KOPT-K1 (cell line): Measurements from ENCODE around the gene ITPR2.

Experiments used
- H3K27ac ChIP-seq: fragments of 200-600 bp; sonication (generic); 2 replicates; pipeline ENCODE4 v1.5.1; 2016; ENCODE audit warnings: antibody characterized with exemption, mild to moderate bottlenecking, low read depth, low read length; ENCODE audit not compliant: poor library complexity, severe bottlenecking
- H3K36me3 ChIP-seq: fragments of 200-600 bp; sonication (generic); 2 replicates; pipeline ENCODE4 v1.5.1; 2017; ENCODE audit warnings: antibody characterized with exemption, mild to moderate bottlenecking, low read length, moderate library complexity; ENCODE audit not compliant: insufficient read depth
- H3K9me3 ChIP-seq: fragments of 200-600 bp; sonication (generic); 2 replicates; pipeline ENCODE4 v1.5.1; 2017; ENCODE audit warnings: antibody characterized with exemption, low read length, mild to moderate bottlenecking; ENCODE audit not compliant: insufficient read depth, poor library complexity, severe bottlenecking

The ITPR2 gene

DNA sequence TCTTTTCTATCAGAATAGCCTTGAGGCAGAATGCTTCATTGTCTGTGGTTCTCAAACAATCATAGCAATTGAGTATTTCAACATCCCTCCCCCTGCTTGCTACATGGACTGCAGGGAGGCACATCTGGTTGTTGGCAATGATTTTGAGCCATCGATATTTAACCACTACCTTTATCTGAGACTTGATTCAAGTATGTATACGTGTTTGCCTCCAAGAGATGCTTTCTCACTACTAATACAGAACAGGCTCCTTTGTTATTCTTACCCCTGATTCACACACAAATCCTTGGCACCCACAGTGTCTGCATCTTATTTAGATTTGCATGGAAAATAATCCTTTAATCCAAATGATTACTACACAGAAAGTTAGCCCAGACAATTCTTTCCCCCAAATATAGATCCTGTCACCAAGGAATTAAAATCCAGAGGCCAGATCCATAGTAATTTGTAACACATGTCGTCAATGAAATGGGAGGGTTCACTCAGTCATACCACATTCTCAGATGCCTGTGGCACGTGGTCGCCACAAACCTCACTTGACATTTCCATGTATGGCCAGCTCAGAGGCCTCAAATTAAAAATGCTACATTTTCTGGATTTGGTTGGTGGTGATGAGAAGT, 199.3 kb downstream of the ITPR2 start:
- Histone ChIP-seq H3K9me3 (no peaks in the 10 kb centered on the region), H3K27ac (no peak overlapping the region), H3K36me3 (no peaks in the 10 kb centered on the region)

DNA sequence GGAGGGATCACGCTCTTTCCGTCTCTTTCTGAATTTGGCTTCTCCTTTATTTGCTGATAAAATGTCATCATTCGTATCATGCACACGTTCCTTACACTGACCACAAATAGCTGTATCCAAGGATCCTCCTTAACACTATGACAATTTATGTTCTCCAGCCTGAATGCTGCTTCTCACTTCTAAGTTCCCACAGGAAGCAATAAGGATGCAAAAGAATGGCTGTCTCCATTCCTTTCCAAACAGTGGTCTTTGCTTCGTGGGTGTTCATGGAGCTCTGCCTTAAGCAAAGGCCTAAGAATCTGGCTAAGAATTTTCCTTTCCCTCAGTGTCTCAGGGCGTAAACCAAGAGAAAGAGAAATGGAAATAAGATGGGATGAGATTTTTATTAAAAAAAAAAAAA, 200.2 kb downstream of the ITPR2 start:
- no peak overlapping the region for H3K27ac ChIP-seq
- no peaks in the 10 kb centered on the region for H3K9me3 ChIP-seq
- H3K36me3 ChIP-seq = no peaks in the 10 kb centered on the region

DNA sequence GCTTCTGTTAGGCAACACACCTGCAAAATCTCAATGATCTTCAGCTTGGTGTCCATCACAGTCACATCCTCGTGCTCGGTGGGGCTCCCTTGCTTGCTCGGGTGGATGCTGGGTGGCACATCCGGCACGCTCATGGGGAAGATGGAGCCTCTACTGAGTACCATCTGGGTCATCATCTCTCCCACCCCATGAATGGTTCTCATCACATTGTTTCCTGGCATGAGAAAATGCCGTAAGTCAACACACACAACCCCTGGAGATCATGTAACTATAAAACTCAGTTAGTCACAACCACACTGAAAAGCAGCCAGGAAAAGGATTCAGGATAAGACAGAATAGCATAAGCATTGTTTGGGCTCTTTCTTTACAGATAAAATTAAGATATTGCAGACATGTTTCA, 201.1 kb downstream of the ITPR2 start:
- no peaks in the 10 kb centered on the region for H3K9me3 ChIP-seq
- 0 out of 2 replicates have a peak, but pooled peaks cover 6% of the 10 kb centered on the region for H3K36me3 ChIP-seq
- H3K27ac ChIP-seq = no peak overlapping the region

DNA sequence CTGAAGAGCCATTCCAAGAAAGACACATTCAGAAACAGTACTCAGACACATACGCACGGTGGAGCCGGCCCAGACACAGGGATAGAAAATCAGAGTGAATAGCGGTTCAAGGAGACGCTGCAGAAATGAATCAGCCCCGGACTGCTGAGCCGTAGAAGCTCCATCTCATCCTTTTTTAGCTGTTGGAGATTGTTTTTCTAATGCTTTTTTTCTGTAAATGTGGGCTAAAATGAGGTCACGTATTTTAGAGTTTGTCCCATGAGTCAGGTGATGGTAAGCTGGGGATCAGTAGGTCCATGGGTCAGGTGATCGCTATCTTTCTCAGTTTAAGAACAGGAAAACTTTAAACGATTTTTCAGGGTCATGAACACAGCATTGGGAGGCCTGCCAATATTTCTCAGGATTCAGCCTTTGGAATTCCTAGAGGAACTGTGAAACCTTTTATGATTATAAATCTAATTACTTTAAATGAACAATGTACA, 202.4 kb downstream of the ITPR2 start:
- 0 out of 2 replicates have a peak, but pooled peaks cover 16% of the 10 kb centered on the region for H3K36me3 ChIP-seq
- H3K9me3 ChIP-seq = no peaks in the 10 kb centered on the region
- H3K27ac ChIP-seq = no peak overlapping the region

DNA sequence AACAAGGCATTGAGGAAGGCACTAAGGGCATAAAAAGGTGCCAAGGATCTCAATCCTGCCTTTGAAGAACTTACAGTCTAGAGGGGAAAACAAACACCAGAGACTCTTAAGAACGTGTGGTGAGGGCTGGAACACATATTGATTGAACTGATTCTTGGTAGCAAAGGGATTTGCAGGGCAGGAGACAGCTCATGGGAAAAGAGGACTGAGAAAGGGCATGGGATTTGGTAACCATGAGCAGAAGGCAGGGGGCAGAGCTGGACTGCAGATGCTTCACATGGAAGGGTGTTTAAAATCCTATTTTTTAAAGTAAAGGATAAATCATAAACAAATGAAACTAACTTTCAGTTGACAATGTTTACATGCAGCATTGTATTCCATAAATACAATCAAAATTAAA, 203.1 kb downstream of the ITPR2 start:
- no peaks in the 10 kb centered on the region for H3K9me3 ChIP-seq
- no peak overlapping the region for H3K27ac ChIP-seq
- H3K36me3 ChIP-seq = 0 out of 2 replicates have a peak, but pooled peaks cover 16% of the 10 kb centered on the region

DNA sequence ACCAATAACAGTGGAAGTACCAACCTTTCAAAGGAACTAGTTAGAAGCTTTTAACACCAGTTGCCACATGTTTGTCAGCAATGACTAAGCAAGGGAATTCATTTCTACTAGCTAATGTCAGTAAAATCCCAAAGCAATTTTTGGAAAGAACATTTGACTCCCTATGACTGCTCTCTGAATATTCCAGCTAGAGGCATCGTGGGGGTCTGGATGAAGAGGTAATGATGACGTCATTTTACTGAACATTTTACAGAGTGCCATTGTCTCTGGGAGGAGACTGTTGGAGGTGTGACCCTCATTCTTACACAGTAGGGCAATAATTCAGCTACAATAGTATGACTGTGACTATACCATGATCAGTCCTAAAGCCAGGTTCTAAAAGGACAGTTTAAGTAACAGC, 204.8 kb downstream of the ITPR2 start:
- 0 out of 2 replicates have a peak, but pooled peaks cover 16% of the 10 kb centered on the region for H3K36me3 ChIP-seq
- H3K9me3 ChIP-seq = no peaks in the 10 kb centered on the region
- no peak overlapping the region for H3K27ac ChIP-seq

DNA sequence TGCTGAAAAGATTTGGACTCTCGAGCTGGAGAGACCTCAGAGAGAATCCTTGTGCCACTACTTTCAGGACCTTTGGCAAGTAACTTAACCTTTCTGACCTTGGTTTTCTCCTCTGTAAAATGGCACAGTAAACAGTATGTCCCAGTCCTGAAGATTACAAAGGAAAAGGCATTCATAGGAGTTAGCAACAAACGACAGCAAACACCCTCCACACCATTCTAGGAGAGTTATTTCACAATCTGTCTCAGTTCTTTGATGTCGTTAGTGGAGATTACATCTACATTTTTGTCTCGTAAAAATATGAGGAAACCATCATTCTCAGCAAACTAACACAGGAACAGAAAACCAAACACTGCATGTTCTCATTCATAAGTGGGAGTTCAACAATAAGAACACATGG, 205.7 kb downstream of the ITPR2 start:
- Histone ChIP-seq H3K9me3 (no peaks in the 10 kb centered on the region), H3K27ac (no peak overlapping the region), H3K36me3 (peaks cover 19% of the 10 kb centered on the region)

DNA sequence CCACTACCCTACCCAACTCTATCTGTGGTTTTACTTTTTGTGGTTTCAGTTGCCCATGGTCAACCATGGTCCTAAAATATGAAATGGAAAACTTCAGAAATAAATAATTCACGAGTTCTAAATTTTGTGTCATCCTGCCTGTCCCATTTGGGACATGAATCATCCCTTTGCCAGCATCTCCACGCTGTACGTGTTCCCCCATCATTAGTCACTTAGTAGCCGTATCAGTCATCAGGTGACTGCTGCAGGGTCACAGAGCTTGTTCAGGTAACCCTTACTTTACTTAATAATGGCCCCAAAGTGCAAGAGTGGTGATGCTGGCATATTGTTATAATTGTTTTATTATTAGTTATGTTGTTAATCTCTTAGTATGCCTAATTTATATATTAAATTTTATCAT, 209.9 kb downstream of the ITPR2 start:
- H3K27ac ChIP-seq = no peak overlapping the region
- H3K36me3 ChIP-seq = peaks cover 51% of the 10 kb centered on the region
- H3K9me3 ChIP-seq = no peaks in the 10 kb centered on the region

DNA sequence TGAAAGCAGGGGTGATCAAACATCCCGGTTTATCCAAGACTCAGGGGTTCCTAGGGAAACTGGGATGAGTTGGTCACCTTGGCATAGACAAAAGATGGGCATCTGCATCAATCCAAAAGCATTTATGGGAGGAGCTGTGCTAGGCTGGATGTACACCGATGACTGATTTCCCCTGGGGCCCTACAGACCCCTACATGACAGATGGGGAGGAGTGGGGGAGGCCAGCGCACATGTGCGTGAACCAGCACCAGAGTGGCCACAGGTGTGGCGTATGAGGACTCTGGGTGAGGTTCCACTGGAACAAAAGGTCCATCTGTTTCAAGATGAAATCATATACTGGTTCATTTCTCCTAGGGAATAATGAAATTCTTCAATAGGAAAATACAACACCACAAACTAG, 210.4 kb downstream of the ITPR2 start:
- Histone ChIP-seq H3K9me3 (no peaks in the 10 kb centered on the region), H3K27ac (no peak overlapping the region), H3K36me3 (peaks cover 52% of the 10 kb centered on the region)

DNA sequence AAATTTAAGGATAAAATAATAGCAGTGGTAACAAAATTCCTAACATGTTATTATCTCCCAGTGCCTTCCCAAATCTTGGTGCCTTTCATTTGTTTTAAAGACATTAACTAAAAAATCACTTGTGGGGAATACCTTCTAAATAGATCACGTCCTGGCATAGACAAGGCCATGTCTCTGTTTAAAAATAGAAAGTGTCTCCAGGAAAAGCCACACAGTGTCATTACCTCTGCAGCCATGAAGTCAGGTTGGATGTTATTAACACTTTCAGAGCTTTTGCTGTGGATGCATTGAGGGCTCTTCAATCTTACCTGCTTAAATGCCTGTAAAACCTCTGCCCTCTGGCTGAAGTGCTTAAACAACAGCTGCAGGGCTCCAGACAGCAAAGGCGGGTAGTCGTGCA, 211.1 kb downstream of the ITPR2 start:
- H3K36me3 ChIP-seq = peaks cover 46% of the 10 kb centered on the region

DNA sequence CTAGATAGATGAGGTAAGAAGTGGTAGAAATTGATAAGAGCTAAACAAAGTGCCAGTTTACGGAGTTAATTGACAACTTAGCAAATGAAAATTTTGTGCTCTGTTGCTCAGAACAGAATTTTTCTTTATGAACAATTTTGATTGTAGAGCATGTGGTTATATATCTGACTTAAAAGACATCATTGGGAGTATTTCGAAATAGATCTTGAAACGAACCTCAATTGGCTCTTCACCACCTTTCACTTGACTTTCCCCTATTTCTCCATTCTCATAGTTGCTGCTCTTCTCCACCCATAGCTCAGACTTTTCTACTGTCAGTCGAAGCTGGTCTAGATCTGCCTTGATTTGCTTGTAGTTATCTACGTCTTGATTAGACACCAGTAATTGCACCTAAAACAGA, 212.1 kb downstream of the ITPR2 start:
- peaks cover 38% of the 10 kb centered on the region for H3K36me3 ChIP-seq
- no peak overlapping the region for H3K27ac ChIP-seq
- no peaks in the 10 kb centered on the region for H3K9me3 ChIP-seq

More for the DNA sequence above, 211.1 kb downstream of the ITPR2 start:
- Histone ChIP-seq H3K9me3 (no peaks in the 10 kb centered on the region), H3K27ac (no peak overlapping the region)

DNA sequence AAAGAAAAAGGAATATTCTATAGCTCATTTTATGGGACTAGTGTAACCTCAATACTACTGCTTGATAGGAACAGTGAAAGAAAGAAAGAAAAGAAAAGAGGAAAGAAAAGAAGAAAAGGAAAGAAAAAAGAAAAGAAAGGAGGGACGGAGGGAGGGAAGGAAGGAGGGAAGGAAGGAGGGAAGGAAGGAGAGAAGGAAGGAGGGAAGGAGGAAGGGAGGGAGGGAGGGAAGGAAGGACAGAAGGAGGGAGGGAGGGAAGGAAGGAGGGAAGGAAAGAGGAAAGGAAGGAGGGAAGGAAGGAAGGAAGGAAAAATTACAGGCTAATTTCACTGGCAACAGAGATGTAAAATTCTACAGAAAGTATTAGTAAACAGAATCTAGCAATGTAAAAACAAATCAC, 215.5 kb downstream of the ITPR2 start:
- Histone ChIP-seq H3K27ac (no peak overlapping the region), H3K36me3 (peaks cover 34% of the 10 kb centered on the region), H3K9me3 (no peaks in the 10 kb centered on the region)

DNA sequence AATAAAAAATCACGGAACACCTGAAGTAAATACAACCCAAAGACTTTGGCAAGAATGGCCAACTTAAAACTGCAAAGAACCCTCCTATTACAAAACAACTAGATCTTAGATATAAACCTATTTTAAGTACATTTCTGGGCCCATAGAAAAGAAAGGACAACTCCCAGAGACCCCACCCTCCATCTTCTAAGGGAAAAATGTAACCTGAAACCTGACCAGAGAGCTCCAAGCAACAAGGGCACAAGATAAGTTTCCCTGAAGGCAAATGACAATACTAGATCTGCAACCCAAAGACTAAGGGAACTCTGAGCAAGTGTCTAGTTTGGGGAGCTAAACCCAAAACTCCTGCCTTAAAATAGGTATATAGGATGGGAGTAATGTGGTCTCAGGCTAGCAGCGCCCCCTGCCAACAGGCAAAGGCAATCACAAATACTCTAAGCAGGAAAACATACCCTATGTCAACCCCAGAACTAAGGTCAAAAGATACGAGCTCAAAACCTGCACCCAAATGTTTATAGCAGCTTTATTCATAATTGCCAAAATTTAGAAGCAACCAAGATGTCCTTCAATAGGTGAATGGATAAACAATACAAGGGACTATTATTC, 218.9 kb downstream of the ITPR2 start:
- Histone ChIP-seq H3K9me3 (no peaks in the 10 kb centered on the region), H3K36me3 (peaks cover 7% of the 10 kb centered on the region; the same call in 1 of the 2 replicates), H3K27ac (no peak overlapping the region)

DNA sequence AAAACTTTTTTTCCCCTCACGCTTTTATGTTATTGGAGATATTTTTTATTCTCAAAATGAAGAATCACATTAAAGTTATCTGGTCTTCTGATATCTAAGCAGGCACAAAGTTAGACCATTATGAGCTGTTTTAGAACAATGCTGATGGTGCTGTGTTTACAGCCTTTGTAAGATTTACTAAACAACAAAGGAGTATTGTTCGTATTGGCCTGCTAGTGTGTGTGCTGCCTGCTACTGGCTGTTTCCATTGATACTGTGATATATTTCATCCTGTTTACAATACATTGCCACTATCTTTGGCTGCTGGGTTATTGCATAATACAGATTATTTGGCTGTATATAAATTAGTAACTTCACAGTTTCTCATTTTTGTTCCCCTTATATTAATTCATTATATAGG, 220.8 kb downstream of the ITPR2 start:
- H3K36me3 ChIP-seq = no peaks in the 10 kb centered on the region

DNA sequence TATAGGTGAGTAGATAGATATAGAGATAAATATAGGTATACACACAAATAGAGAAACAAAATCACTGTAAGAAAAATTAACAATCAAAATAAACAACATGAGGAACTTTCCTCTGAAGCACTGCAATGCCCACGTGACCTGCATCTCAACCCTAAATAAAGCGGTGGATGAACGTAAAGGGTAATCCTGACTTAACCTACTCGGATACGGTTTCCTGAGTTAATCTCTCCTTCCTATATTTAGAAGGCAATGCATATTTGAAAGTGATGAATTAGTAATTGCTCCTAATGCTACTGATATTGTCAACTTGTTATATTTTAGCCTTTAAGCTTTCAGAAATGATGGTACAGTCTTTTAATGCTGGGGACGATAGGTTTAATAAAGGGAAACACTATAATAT, 221.4 kb downstream of the ITPR2 start:
- H3K27ac ChIP-seq = no peak overlapping the region
- no peaks in the 10 kb centered on the region for H3K36me3 ChIP-seq
- no peaks in the 10 kb centered on the region for H3K9me3 ChIP-seq

More for the DNA sequence above, 220.8 kb downstream of the ITPR2 start:
- no peak overlapping the region for H3K27ac ChIP-seq
- H3K9me3 ChIP-seq = no peaks in the 10 kb centered on the region

DNA sequence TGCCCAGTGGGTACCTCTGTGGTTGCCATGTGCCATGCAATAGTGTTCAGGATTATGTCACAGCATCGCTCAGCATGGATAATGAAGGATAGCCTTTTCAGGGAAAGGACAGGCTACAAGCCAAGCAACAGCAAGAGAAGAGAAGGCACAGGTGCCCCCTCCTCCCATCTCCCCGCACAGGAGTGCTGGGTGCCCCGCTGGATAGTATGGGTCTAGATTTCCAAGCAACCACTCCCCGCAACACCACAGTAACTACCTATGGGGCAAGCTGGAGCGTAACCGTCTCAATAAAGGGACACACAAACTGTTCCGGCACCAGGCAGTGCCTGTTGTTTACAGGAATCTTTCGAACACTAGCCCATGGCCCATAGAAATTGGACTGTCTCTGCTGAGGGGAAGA, 222.2 kb downstream of the ITPR2 start:
- Histone ChIP-seq H3K9me3 (no peaks in the 10 kb centered on the region), H3K27ac (no peak overlapping the region), H3K36me3 (no peaks in the 10 kb centered on the region)
